ENCODE results near the gene GPR17. TPM values are rescaled to one million over a fixed set of nuclear protein-coding genes. Genes with fewer than 3 reads are reported as not detected.

GPR17 gene
- total and polyA plus RNA-seq, 4 donors, result 0.30 to 1.4 (median 0.40) TPM; not detected in 1

DNA sequence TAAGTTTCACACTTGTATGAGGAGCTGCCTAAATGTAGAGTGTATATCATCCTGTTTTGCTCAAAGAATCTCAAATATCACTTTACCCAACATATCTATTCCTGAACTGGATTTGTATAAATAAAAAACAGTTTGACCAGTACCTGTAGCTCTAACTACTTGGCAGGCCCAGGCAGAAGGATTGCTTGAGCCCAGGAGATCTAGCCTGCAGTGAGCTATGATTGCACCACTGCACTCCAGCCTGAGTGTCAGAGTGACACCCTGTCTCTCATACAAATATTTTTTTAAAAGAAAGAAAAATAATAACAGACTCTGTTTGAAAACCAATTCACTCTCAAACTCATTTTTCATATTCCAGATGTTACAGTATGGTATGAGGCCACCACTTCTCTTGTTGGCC, 37.1 kb downstream of the GPR17 start:
- Histone ChIP-seq H3K9ac (ENCODE audit: insufficient read depth in 1 of 2, low read length in 2 of 2) (no peak overlapping the region), H3K36me3 (ENCODE audit: control insufficient read depth in 4 of 4, insufficient read depth in 4 of 4, low read length in 4 of 4) (no peaks in the 10 kb centered on the region), H3K4me3 (no peak overlapping the region), H3K9me3 (ENCODE audit: control insufficient read depth in 4 of 4, insufficient read depth in 3 of 4, low read length in 3 of 4) (no peaks in the 10 kb centered on the region), H3K4me1 (ENCODE audit: control insufficient read depth in 5 of 5, insufficient read depth in 5 of 5, low read length in 5 of 5) (peaks cover 0 to 30% (median 5%) of the 10 kb centered on the region in 5 donors), H3K27me3 (ENCODE audit: control insufficient read depth in 3 of 3, insufficient read depth in 3 of 3, low read length in 2 of 3) (peaks cover 0 to 2% (median 0%) of the 10 kb centered on the region in 3 donors), H3K27ac (ENCODE audit: low read depth in 1 of 2, low read length in 1 of 2) (no peak overlapping the region)
- DNase-seq (no peak), ATAC-seq (ENCODE audit: insufficient read depth, low FRiP score) (no peak)
- TF ChIP-seq, protein P1, sequence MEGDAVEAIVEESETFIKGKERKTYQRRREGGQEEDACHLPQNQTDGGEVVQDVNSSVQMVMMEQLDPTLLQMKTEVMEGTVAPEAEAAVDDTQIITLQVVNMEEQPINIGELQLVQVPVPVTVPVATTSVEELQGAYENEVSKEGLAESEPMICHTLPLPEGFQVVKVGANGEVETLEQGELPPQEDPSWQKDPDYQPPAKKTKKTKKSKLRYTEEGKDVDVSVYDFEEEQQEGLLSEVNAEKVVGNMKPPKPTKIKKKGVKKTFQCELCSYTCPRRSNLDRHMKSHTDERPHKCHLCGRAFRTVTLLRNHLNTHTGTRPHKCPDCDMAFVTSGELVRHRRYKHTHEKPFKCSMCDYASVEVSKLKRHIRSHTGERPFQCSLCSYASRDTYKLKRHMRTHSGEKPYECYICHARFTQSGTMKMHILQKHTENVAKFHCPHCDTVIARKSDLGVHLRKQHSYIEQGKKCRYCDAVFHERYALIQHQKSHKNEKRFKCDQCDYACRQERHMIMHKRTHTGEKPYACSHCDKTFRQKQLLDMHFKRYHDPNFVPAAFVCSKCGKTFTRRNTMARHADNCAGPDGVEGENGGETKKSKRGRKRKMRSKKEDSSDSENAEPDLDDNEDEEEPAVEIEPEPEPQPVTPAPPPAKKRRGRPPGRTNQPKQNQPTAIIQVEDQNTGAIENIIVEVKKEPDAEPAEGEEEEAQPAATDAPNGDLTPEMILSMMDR (IDR thresholded peaks at IDR 0.05; ENCODE audit: control extremely low read depth, extremely low read depth), result no peak

DNA sequence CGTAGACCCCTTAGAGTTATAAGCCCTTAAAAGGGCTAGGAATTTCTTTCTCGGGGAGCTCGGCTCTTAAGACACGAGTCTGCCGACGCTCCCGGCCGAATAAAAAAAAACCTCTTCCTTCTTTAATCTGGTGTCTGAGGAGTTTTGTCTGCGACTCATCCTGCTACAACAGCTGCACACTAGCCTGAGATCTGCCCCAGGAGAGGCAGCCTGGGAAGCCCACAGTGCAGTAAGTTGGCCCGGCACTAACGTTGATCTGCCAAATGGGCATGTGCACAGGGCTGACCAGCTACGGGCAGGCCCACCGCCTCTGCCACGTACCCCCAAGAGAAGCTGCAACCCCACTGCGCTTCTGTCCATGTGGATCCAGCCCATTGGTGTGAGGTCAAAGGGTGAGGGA, 37.8 kb downstream of the GPR17 start:
- DNase-seq, result peak; percentile 36 to 63 (median 60)

DNA sequence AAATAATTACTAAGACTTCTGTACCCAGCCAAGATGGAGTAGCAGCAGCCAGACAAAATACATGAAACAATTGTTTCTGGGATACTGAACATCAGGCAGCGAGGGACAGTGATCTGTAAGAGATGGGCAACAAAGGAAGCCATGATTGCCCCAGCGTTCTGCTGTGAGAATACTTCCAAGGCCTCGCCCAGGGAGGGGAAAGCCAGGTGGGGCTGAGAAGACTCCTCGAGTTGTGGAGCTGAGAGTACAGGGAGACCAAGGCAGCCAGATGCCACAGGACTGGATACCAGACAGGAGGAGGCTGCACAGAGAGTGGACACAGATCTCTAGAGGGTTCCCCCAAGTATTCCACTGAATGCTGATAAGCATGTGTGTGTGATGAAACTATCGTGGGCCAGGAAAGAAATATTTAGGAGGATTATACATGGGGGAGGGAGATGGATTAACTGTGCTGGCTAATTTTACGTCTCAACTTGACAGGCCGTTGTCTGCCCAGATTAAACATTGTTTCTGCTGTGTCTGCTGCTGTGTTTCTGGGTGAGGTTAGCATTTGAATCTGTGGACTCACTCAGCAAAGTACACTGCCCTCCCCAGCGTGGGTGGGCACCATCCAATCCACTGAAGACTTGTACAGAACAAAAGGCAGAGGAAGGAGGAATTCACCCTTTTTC, 39.6 kb downstream of the GPR17 start:
- peaks cover 0 to 5% (median 0%) of the 10 kb centered on the region in 4 donors for H3K9me3 ChIP-seq (ENCODE audit: control insufficient read depth in 4 of 4, insufficient read depth in 3 of 4, low read length in 3 of 4)
- TF ChIP-seq, protein P1 (IDR thresholded peaks at IDR 0.05; ENCODE audit: control extremely low read depth, extremely low read depth), result no peak
- peak overlapping the region in 1 of 2 donors; percentile 6 for H3K9ac ChIP-seq (ENCODE audit: insufficient read depth in 1 of 2, low read length in 2 of 2)
- no peak for DNase-seq
- H3K4me1 ChIP-seq (ENCODE audit: control insufficient read depth in 5 of 5, insufficient read depth in 5 of 5, low read length in 5 of 5), result peaks cover 0 to 30% (median 5%) of the 10 kb centered on the region in 5 donors
- ATAC-seq (ENCODE audit: insufficient read depth, low FRiP score), result no peak
- no peak overlapping the region for H3K27ac ChIP-seq (ENCODE audit: low read depth in 1 of 2, low read length in 1 of 2)
- no peaks in the 10 kb centered on the region for H3K36me3 ChIP-seq (ENCODE audit: control insufficient read depth in 4 of 4, insufficient read depth in 4 of 4, low read length in 4 of 4)
- WGBS, 2 donors, result 79 to 87% methylated on average over 8 of the region's 8 CpGs
- no peaks in the 10 kb centered on the region for H3K27me3 ChIP-seq (ENCODE audit: control insufficient read depth in 3 of 3, insufficient read depth in 3 of 3, low read length in 2 of 3)
- H3K4me3 ChIP-seq, result no peak overlapping the region

More for the DNA sequence above, 37.8 kb downstream of the GPR17 start:
- H3K9ac ChIP-seq (ENCODE audit: insufficient read depth in 1 of 2, low read length in 2 of 2), result peak overlapping the region in 1 of 2 donors; percentile 13
- peak overlapping the region in 1 of 2 donors; percentile 40 for H3K27ac ChIP-seq (ENCODE audit: low read depth in 1 of 2, low read length in 1 of 2)
- TF ChIP-seq, protein P1 (IDR thresholded peaks at IDR 0.05; ENCODE audit: control extremely low read depth, extremely low read depth), result no peak
- ATAC-seq (ENCODE audit: insufficient read depth, low FRiP score), result no peak
- no peaks in the 10 kb centered on the region for H3K36me3 ChIP-seq (ENCODE audit: control insufficient read depth in 4 of 4, insufficient read depth in 4 of 4, low read length in 4 of 4)
- peaks cover 0 to under 1% (median 0%) of the 10 kb centered on the region in 4 donors for H3K9me3 ChIP-seq (ENCODE audit: control insufficient read depth in 4 of 4, insufficient read depth in 3 of 4, low read length in 3 of 4)
- H3K4me3 ChIP-seq, result no peak overlapping the region
- H3K4me1 ChIP-seq (ENCODE audit: control insufficient read depth in 5 of 5, insufficient read depth in 5 of 5, low read length in 5 of 5), result peaks cover 0 to 30% (median 5%) of the 10 kb centered on the region in 5 donors
- WGBS, 2 donors, result 80 to 86% methylated on average over 15 of the region's 15 CpGs
- H3K27me3 ChIP-seq (ENCODE audit: control insufficient read depth in 3 of 3, insufficient read depth in 3 of 3, low read length in 2 of 3), result no peaks in the 10 kb centered on the region

All from lung (tissue), 12 donors.